ENCODE data around the gene SPHKAP.

GRCh38 chr2:227933884-227934283 lies 247.6 kb downstream of the SPHKAP start:
- TF ChIP-seq KDM5A (IDR thresholded peaks at IDR 0.05) (no peak), PBX3 (IDR thresholded peaks at IDR 0.05) (no peak), BHLHE40 (IDR thresholded peaks at IDR 0.05; ENCODE audit: low read depth, low read length) (no peak), CTCF (IDR thresholded peaks at IDR 0.05) (no peak), EP300 (IDR thresholded peaks at IDR 0.05) (no peak), HDAC2 (IDR thresholded peaks at IDR 0.05) (no peak), KDM1A (IDR thresholded peaks at IDR 0.05; ENCODE audit: low read depth) (no peak), ZFP36 (IDR thresholded peaks at IDR 0.05; ENCODE audit: borderline replicate concordance, partially characterized antibody) (no peak), POLR2A (IDR thresholded peaks at IDR 0.05; ENCODE audit: low read length) (no peak), MAZ (IDR thresholded peaks at IDR 0.05; ENCODE audit: borderline replicate concordance, low read depth, low read length) (no peak), BCL3 (IDR thresholded peaks at IDR 0.05) (no peak), RAD21 (conservative IDR thresholded peaks at IDR 0.05 in 1 of 2, IDR thresholded peaks at IDR 0.05 in 1 of 2) (no peak), JUN (IDR thresholded peaks at IDR 0.05) (no peak)

Data from A549 (cell line).